Measurements from ENCODE around the gene CBX5. TPM values are rescaled to one million over a fixed set of nuclear protein-coding genes. Genes with fewer than 3 reads are reported as not detected.

Gene CBX5
- total and polyA plus RNA-seq, 10 of the 15 experiments (the other 5 are each of a cell fraction or from before 2014, with no cell fraction given): 46.7 to 138 (median 74.6) TPM

GRCh38 chr12:54279227-54279631 is 693 bp downstream of the CBX5 start:
- no peaks in the 10 kb centered on the region for H3K27me3 ChIP-seq (replicated peaks in 1 of 2; ENCODE audit: control insufficient read depth in 2 of 2, insufficient read depth in 2 of 2, low read length in 1 of 2)
- peak overlapping the region; percentile 46; the same call in 1 of the 2 replicates for H3K4me2 ChIP-seq (ENCODE audit: control insufficient read depth, insufficient read depth)
- peak overlapping the region; percentile 100 for H3K9ac ChIP-seq (ENCODE audit: control insufficient read depth, insufficient read depth, low read length)
- in situ Hi-C loops (cut with MboI) (no loop called here), intact Hi-C loops (cut with micrococcal nuclease; ENCODE audit: unreplicated experiment) (no loop called here)
- H3K27ac ChIP-seq (ENCODE audit: control insufficient read depth, insufficient read depth): peak overlapping the region; percentile 99
- RAD21 ChIA-PET (ENCODE audit: unreplicated experiment): interaction anchor here (0.7 to 4.2 kb wide), 10 partner anchors 19 to 281 kb away, joined by 3 to 39 read pairs (median 4); partner anchors contain the start of gene COPZ1
- H3K79me2 ChIP-seq (ENCODE audit: control insufficient read depth, insufficient read depth, low read length): peaks cover 90% of the 10 kb centered on the region
- POLR2A ChIA-PET: interaction anchor here (0.6 to 4.4 kb wide), 19 partner anchors 11 to 226 kb away, joined by 3 to 60 read pairs (median 8); partner anchors contain the start of genes COPZ1, HOXC4, NCKAP1L and ZNF385A
- peaks cover 18% of the 10 kb centered on the region for H3K4me1 ChIP-seq (ENCODE audit: control insufficient read depth, insufficient read depth, low read length)
- no peaks in the 10 kb centered on the region for H3K9me3 ChIP-seq (replicated peaks; ENCODE audit: control insufficient read depth, insufficient read depth, low read length)
- DNase-seq (ENCODE audit: low read depth, low spot score) (no peak), ATAC-seq (no peak), FAIRE-seq (no peak)
- TSS peak; percentile 80 for BruUV-seq (replicated peaks)
- peak overlapping the region; percentile 76 for H3K4me3 ChIP-seq
- H2AFZ ChIP-seq (ENCODE audit: control insufficient read depth, low read depth, low read length): peak overlapping the region; percentile 67
- SMC1A ChIA-PET (ENCODE audit: uncharacterized antibody, unreplicated experiment): interaction anchor here (0.8 to 3.3 kb wide), 9 partner anchors 14 to 120 kb away, joined by 3 to 32 read pairs (median 6); no protein-coding TSS in a partner anchor
- 0 out of 2 replicates have a peak, but pooled peaks cover 4% of the 10 kb centered on the region for H4K20me1 ChIP-seq (ENCODE audit: control insufficient read depth, insufficient read depth)
- CTCF ChIA-PET: interaction anchor here (0.9 to 3.1 kb wide), 12 partner anchors 15 to 101 kb away, joined by 3 to 29 read pairs (median 7); partner anchors contain the start of gene COPZ1
- WGBS (ENCODE audit: insufficient coverage, insufficient replicate concordance, low lambda C conversion rate, missing lambda C conversion rate): under 1% methylated on average over 19 of the region's 19 CpGs
- H3K36me3 ChIP-seq (ENCODE audit: control insufficient read depth in 2 of 2, insufficient read depth in 2 of 2, low read length in 1 of 2): peaks cover 9 to 24% of the 10 kb centered on the region in 2 experiments
- TF ChIP-seq BCL11A (IDR thresholded peaks at IDR 0.05; ENCODE audit: low read depth, low read length): 0 out of 2 replicates have a peak, but pooled peaks have one; percentile 19
- TF ChIP-seq RUNX3 (IDR thresholded peaks at IDR 0.05; ENCODE audit: low read length): peak; percentile 48; the same call in 1 of the 2 replicates
- peak; percentile 10; the same call in 1 of the 2 replicates for TF ChIP-seq NKRF (conservative IDR thresholded peaks at IDR 0.05)
- TF ChIP-seq PML (IDR thresholded peaks at IDR 0.05; ENCODE audit: low read length): 0 out of 2 replicates have a peak, but pooled peaks have one; percentile 27
- TF ChIP-seq IKZF2 (IDR thresholded peaks at IDR 0.05): peak in 1 of 2 experiments; percentile 98; a peak in 2 of 4 replicates
- TF ChIP-seq MTA2 (IDR thresholded peaks at IDR 0.05; ENCODE audit: low read depth): peak; percentile 22; the same call in 1 of the 2 replicates
- TF ChIP-seq RCOR1 (conservative IDR thresholded peaks at IDR 0.05; ENCODE audit: low read depth, low read length): 0 out of 2 replicates have a peak, but pooled peaks have one; percentile 37
- TF ChIP-seq NFYB (IDR thresholded peaks at IDR 0.05; ENCODE audit: insufficient read depth, low read depth, low read length): no peak
- no peak for TF ChIP-seq ZBTB33 (IDR thresholded peaks at IDR 0.05)
- TF ChIP-seq SUPT20H (IDR thresholded peaks at IDR 0.05; ENCODE audit: borderline replicate concordance, control insufficient read depth, low read depth, low read length): no peak
- peak; percentile 19 for TF ChIP-seq E2F8 (IDR thresholded peaks at IDR 0.05; ENCODE audit: low read depth, partially characterized antibody)
- no peak for TF ChIP-seq ZBTB4 (CRISPR knock-in tag; IDR thresholded peaks at IDR 0.05)

Measured in GM12878 (cell line).